ENCODE measurements around the gene URB1.

GRCh38 chr21:32422064-32422463, 29.3 kb upstream of the URB1 start:
- no peak for TF ChIP-seq CTCF (IDR thresholded peaks at IDR 0.05; ENCODE audit: poor library complexity)
- TF ChIP-seq EZH2 (IDR thresholded peaks at IDR 0.05; ENCODE audit: borderline replicate concordance) = no peak

Measured in hepatocyte (in vitro differentiated cells).